Common myeloid progenitor, CD34-positive (primary cell): ENCODE data around the gene IFT43.

Source experiments
- CTCF ChIA-PET: fragments of 350-600 bp; sonication (Branson Sonifier 250); formaldehyde crosslinking; loops from one replicate; lab custom pipeline; 2021; ENCODE audit warnings: antibody characterized with exemption; lab: Charles Lee
- POLR2A ChIA-PET: fragments of 350-600 bp; sonication (Branson Sonifier 250); formaldehyde crosslinking; loops from one replicate; lab custom pipeline; 2021; ENCODE audit warnings: antibody characterized with exemption; lab: Charles Lee
- DNase-seq, 3 donors: peaks; one replicate each; pipeline versions ENCODE4 v3.0.0 to v3.0.0-alpha.2; 2013
- H3K27ac ChIP-seq, 2 experiments: 1 replicate in 1 of 2; 2 replicates in 1 of 2; pipeline ENCODE4 v1.7.0; 2013; ENCODE audit warnings: inconsistent platforms in 2 of 2, low read length in 2 of 2, mild to moderate bottlenecking in 2 of 2, low read depth in 1 of 2, moderate library complexity in 1 of 2; ENCODE audit not compliant: severe bottlenecking in 2 of 2, insufficient read depth in 1 of 2, poor library complexity in 1 of 2
- H3K27me3 ChIP-seq, 5 experiments: replicated peaks in 2 of 5; 1 replicate in 3 of 5; 2 replicates in 2 of 5; pipeline versions ENCODE4 v1.6.1 to v1.7.0; 2013; ENCODE audit warnings: low read length in 4 of 5, mild to moderate bottlenecking in 2 of 5, moderate library complexity in 2 of 5, inconsistent platforms in 1 of 5; ENCODE audit not compliant: insufficient read depth in 5 of 5, control insufficient read depth in 4 of 5
- H3K36me3 ChIP-seq, 4 experiments: 1 replicate in 2 of 4; 2 replicates in 2 of 4; pipeline versions ENCODE4 v1.6.1 to v1.7.0; 2013; ENCODE audit warnings: low read length in 3 of 4, control low read depth in 1 of 4, mild to moderate bottlenecking in 1 of 4; ENCODE audit not compliant: control insufficient read depth in 4 of 4, insufficient read depth in 4 of 4
- H3K4me1 ChIP-seq, 4 experiments: 1 replicate in 3 of 4; 2 replicates in 1 of 4; pipeline versions ENCODE4 v1.6.1 to v1.7.1; 2013; ENCODE audit warnings: low read length in 3 of 4, mild to moderate bottlenecking in 3 of 4, control low read depth in 1 of 4, inconsistent platforms in 1 of 4, moderate library complexity in 1 of 4; ENCODE audit not compliant: control insufficient read depth in 4 of 4, insufficient read depth in 4 of 4; ENCODE audit errors: control extremely low read depth in 1 of 4
- H3K4me3 ChIP-seq, 7 experiments: 1 replicate in 4 of 7; 2 replicates in 3 of 7; pipeline versions ENCODE4 v1.5.1 to v1.7.0; 2013; ENCODE audit warnings: mild to moderate bottlenecking in 7 of 7, low read length in 6 of 7, moderate library complexity in 6 of 7, inconsistent platforms in 2 of 7, low read depth in 2 of 7, control low read depth in 1 of 7; ENCODE audit not compliant: insufficient read depth in 4 of 7, control insufficient read depth in 1 of 7; ENCODE audit errors: extremely low read depth in 1 of 7
- H3K9me3 ChIP-seq, 5 experiments: 1 replicate in 4 of 5; 2 replicates in 1 of 5; pipeline versions ENCODE4 v1.6.1 to v1.7.1; 2013; ENCODE audit warnings: low read length in 4 of 5, mild to moderate bottlenecking in 2 of 5, inconsistent platforms in 1 of 5, low read depth in 1 of 5, moderate library complexity in 1 of 5; ENCODE audit not compliant: control insufficient read depth in 4 of 5, insufficient read depth in 2 of 5; ENCODE audit errors: control extremely low read depth in 1 of 5
- WGBS: methylation state at CpG from one replicate; pipeline ENCODE4 v1.1.5; 2013; ENCODE audit not compliant: insufficient coverage; 5-methylcytosine and 5-hydroxymethylcytosine counted together

The IFT43 gene

DNA sequence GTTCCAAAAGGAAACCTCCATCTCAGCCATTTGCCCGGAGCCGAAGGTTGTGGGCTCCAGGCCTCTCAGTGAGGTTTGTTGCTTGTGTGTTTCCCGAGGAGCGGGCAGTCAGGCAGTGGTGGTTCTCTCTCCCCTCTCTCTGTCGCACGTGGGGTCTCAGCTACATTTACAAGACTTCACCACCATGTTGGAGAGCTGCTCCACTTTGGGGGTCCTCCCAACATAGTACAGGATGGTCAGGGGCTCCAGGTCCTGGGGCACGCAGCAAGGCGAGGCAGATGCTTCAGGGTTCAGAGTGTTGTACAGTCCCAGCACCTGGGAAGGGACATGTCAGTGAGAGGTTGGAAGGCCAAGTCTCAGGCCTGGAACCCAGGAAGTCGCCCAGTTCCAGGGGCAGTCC lies 26.5 kb upstream of the IFT43 start:
- Histone ChIP-seq H3K27ac (no peak overlapping the region), H3K36me3 (peaks cover 0 to 23% (median 7%) of the 10 kb centered on the region in 4 experiments), H3K9me3 (no peaks in the 10 kb centered on the region), H3K4me3 (no peak overlapping the region), H3K4me1 (no peaks in the 10 kb centered on the region), H3K27me3 (no peaks in the 10 kb centered on the region)
- ChIA-PET CTCF (no interaction called here), POLR2A (no interaction called here)
- DNase-seq: no peak
- 96% methylated on average over 5 of the region's 9 CpGs for WGBS

DNA sequence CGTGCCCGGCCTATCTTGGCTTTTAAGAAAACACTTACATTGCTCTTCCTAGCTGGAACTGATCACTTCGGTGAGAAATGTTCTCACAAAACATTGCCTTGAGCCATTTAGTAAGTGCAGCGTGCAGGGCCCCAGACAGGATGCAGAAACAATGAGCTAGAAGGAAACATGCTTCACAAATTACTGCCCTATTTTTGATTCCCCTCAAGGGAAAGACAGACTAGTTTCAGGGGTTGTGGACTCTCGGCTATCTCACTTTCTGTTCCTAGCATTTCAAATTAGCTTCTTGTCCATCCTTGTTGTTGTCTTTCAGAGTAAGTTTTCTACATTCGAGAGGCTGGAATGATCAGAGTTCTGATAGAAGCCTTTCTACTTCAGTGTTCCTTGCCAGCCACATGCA lies 25.3 kb upstream of the IFT43 start:
- no peak for DNase-seq
- Histone ChIP-seq H3K36me3 (peaks cover 0 to 17% (median 4%) of the 10 kb centered on the region in 4 experiments), H3K4me3 (no peak overlapping the region), H3K4me1 (no peaks in the 10 kb centered on the region), H3K27me3 (no peaks in the 10 kb centered on the region), H3K27ac (no peak overlapping the region), H3K9me3 (no peaks in the 10 kb centered on the region)
- ChIA-PET CTCF (no interaction called here), POLR2A (no interaction called here)
- 91% methylated on average over 6 of the region's 6 CpGs for WGBS

DNA sequence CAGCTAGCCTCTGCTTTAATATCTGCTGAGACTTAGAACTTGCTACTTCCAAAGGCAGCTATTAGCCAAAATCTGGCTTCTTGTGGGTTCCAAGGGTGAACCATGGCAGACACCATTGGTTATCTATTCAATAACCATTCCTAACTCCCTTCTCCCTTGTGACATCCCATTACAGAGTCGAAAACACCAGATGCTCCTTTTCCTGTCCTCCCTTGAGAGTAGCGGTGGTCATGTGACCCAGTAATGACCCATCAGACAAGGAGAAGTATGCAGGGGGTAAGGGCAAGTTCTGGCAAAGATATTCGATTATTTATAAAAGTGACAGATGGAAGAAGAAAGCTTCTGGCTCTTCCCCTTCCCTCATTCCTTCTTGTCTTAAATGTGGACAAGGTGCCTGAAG lies 23.9 kb upstream of the IFT43 start:
- DNase-seq: no peak
- H3K9me3 ChIP-seq: no peaks in the 10 kb centered on the region
- H3K36me3 ChIP-seq: peaks cover 0 to 17% (median 3%) of the 10 kb centered on the region in 4 experiments
- H3K27ac ChIP-seq: no peak overlapping the region
- H3K4me1 ChIP-seq: no peaks in the 10 kb centered on the region
- no peak overlapping the region for H3K4me3 ChIP-seq
- 100% methylated on average over 2 of the region's 3 CpGs for WGBS
- ChIA-PET CTCF (interaction anchor here (0.6 kb wide), 1 partner anchor 248 kb away, joined by 3 read pairs; no protein-coding TSS in a partner anchor), POLR2A (no interaction called here)
- no peaks in the 10 kb centered on the region for H3K27me3 ChIP-seq

DNA sequence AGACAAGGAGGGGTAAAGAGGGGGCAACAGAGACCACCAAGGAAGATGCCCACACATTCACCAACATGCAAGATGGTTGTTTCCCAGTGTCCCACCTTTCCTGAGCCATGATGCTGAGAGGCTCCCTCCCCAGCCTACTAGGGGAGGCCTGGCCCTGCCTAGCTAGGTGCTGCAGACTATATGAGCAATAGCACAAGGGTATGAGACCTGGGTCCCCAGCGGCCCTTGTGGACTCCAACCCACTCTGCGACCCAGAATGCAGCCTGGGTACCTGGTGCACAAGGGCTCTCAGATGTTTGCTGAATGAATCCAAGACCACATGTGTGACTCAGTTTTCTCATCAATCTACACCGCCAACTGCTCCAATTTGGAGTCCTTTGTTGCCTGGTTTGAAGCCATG lies 17.7 kb upstream of the IFT43 start:
- ChIA-PET POLR2A (no interaction called here), CTCF (interaction anchor here (5.7 kb wide), 1 partner anchor 12 kb away, joined by 34 read pairs; the partner anchor contains the start of gene TGFB3)
- no peak for DNase-seq
- Histone ChIP-seq H3K27ac (no peak overlapping the region), H3K4me3 (no peak overlapping the region), H3K4me1 (no peaks in the 10 kb centered on the region), H3K9me3 (no peaks in the 10 kb centered on the region), H3K36me3 (peaks cover 0 to 6% (median 0%) of the 10 kb centered on the region in 4 experiments), H3K27me3 (no peaks in the 10 kb centered on the region)
- 100% methylated on average over 3 of the region's 3 CpGs for WGBS

DNA sequence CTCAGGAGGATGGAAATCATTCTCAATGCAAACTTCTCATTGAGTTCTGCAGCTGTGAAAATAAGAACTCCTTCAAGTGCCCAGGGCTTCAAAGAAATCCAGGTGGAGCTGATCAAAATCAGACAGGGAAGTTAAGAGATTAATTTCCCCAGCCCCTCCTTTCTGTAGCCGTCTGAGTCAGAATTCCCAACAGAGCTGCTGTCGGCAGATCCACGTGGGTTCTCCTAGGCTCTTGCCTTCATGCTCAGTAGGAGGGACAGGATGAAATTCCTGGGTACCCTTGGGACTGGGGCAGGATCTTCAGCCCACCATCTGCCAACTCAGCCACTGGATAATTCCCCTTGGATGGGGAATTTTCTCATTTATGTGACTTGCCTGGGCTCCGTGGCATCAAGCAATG lies 17.1 kb upstream of the IFT43 start:
- no peaks in the 10 kb centered on the region for H3K9me3 ChIP-seq
- H3K36me3 ChIP-seq: peaks cover 0 to 6% (median 0%) of the 10 kb centered on the region in 4 experiments
- no peak overlapping the region for H3K27ac ChIP-seq
- H3K4me3 ChIP-seq: no peak overlapping the region
- DNase-seq: no peak
- ChIA-PET CTCF (interaction anchor here (1.0 to 5.7 kb wide), 2 partner anchors 12 to 67 kb away, joined by 3 to 34 read pairs; partner anchors contain the start of gene TGFB3), POLR2A (no interaction called here)
- no peaks in the 10 kb centered on the region for H3K27me3 ChIP-seq
- WGBS: 99% methylated on average over 4 of the region's 4 CpGs
- H3K4me1 ChIP-seq: no peaks in the 10 kb centered on the region

DNA sequence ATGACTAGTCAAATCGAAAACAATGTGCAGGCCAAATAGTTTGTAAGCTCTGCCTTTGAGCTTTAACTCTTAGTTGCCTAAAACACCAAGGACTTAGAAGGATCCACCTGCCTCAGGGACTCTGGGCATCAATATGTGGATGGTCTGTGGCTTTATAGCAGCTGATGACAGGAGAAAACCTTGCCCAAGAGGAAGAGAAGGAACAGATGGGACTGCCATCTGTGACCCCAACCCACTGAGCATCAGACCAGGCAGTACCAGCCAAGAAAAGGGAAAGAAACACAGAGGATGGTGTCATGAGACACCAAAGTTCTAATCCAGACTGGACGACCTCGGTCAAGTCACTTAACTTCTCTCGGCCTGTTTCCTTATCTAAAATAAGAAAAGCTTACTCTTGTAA lies 16.4 kb upstream of the IFT43 start:
- H3K36me3 ChIP-seq: peaks cover 0 to 6% (median 0%) of the 10 kb centered on the region in 4 experiments

DNA sequence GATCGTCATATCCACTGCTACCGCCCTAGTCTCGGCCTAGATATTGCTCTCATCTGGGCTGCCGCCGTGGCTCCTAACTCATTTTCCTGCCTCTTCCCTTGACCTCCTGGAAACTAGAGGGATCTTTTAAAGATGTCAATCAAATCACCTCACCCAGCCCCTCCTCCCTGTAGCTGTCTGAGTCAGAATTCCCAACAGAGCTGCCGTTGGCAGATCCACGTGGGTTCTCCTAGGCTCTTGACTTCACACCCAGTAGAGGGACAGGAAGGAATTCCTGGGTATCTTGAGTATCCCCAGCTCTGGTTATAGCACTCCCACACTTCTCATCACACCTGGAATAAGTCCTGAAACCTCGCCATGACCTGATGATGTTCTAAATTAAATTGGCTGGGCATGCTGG lies 15.7 kb upstream of the IFT43 start:
- H3K27ac ChIP-seq: no peak overlapping the region
- no peak for DNase-seq
- H3K4me1 ChIP-seq: no peaks in the 10 kb centered on the region
- no peaks in the 10 kb centered on the region for H3K27me3 ChIP-seq
- H3K4me3 ChIP-seq: no peak overlapping the region
- WGBS: 100% methylated on average over 5 of the region's 8 CpGs
- H3K36me3 ChIP-seq: peaks cover 0 to 4% (median 0%) of the 10 kb centered on the region in 4 experiments
- H3K9me3 ChIP-seq: no peaks in the 10 kb centered on the region
- CTCF ChIA-PET: interaction anchor here (5.7 kb wide), 1 partner anchor 10 kb away, joined by 34 read pairs; the partner anchor contains the start of gene TGFB3
- POLR2A ChIA-PET: no interaction called here

More for the DNA sequence above, 16.4 kb upstream of the IFT43 start:
- DNase-seq: no peak
- CTCF ChIA-PET: interaction anchor here (1.0 to 5.7 kb wide), 2 partner anchors 11 to 67 kb away, joined by 3 to 34 read pairs; partner anchors contain the start of gene TGFB3
- H3K27ac ChIP-seq: no peak overlapping the region
- 89% methylated on average over 4 of the region's 4 CpGs for WGBS
- no peaks in the 10 kb centered on the region for H3K27me3 ChIP-seq
- no peaks in the 10 kb centered on the region for H3K9me3 ChIP-seq
- POLR2A ChIA-PET: no interaction called here
- H3K4me1 ChIP-seq: no peaks in the 10 kb centered on the region
- no peak overlapping the region for H3K4me3 ChIP-seq
